ENCODE measurements around the gene BRMS1L.

The BRMS1L gene

DNA sequence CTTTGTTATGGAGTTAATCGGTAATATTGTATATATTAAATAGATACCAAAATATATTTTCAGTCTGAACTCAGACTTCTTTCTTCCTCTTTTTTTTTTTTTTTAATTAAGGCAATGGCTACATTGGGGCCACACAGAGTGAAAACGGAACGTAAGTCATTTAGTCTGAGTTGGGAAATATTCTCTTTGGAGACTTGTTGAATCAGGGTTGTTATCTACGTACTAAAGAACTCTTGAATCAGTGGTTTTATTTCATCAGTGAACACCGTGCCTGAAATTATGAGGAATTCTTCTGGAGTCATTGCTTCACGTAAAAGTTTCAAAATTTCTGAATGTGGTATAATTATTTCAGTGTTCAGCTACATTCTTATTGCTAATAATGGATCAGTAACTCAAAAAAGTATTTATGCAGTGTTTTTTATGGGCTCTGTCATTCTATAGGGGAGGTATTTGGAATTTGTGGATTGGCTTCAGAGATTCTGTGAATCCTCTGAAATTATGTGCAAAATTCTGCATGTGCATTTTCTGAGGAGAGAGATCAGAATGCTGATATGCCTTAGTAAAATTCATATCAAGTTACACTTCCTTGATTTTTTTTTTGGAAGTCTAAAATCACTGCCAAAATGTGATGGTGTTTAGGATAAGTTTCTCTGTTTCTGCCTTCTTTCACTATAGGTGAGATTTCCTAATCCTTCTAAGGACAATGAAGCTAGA, 39.6 kb downstream of the BRMS1L start:
- no peak for DNase-seq (ENCODE audit: low spot score)

GRCh38 chr14:35866595-35867279, 40.6 kb downstream of the BRMS1L start:
- no peak for DNase-seq (ENCODE audit: low spot score)

DNA sequence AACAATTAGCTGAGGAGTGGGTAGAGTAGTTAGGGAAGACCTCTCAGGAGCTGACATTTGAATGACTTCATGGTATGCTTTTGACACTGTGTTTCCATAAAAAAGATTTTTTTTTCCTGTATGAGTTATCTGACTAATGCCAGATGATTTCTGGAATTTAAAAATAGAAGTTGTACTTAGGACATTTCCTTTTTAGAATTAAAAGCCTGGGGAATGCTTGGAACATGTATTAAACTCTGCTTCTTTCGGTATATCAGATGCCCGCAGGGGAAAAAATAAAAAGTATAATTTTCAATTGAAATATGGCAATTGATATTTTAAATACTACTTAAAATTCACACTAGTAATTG, 41.1 kb downstream of the BRMS1L start:
- no peak for DNase-seq (ENCODE audit: low spot score)

- DNase-seq (ENCODE audit: low spot score) = no peak
Observed at GRCh38 chr14:35875296-35875695, 49.2 kb downstream of the BRMS1L start.

DNA sequence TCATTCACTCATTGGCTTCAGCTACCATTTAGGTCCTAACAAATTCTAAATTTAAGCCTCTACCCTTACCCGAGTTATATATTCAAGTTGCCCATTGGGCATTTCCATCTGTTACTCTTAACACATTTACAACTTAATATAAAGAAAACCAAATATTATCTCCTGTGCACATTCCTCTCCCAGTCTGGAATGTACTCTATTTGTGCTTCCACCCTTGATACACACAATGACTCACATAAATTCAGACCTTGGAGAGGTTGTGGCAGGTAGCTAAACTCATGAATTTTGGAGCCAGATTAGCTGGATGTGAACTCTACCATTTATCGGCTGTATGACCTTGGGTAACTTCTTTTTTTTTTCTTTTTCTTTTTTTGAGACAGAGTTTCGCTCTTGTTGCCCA, 51.1 kb downstream of the BRMS1L start:
- DNase-seq (ENCODE audit: low spot score) = no peak

- DNase-seq (ENCODE audit: low spot score) = no peak
Observed at GRCh38 chr14:35878272-35879150, 52.4 kb downstream of the BRMS1L start.

DNA sequence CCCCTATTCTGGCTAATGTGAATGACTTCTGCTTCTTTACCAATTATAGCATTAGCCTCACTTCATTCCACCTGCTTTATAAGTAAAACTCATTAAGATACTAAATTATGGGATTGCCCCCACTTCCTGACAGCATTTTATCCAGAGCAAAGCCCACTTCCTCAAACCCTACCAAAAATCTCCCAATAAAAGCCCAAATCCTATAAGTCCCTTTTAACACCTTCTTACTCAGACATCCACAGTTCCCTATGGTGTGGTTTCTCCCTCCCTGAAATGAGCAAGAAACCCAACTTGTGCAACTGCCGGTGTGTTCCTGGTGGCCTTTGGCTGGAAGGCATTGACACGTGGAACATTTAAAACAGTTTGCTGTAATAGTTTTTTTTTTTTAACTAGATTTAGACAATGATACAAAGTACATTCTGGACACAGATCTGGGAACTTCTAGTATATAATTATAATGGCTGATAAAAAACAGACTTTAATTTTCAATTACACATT, 53.1 kb downstream of the BRMS1L start:
- DNase-seq (ENCODE audit: low spot score) = no peak

DNA sequence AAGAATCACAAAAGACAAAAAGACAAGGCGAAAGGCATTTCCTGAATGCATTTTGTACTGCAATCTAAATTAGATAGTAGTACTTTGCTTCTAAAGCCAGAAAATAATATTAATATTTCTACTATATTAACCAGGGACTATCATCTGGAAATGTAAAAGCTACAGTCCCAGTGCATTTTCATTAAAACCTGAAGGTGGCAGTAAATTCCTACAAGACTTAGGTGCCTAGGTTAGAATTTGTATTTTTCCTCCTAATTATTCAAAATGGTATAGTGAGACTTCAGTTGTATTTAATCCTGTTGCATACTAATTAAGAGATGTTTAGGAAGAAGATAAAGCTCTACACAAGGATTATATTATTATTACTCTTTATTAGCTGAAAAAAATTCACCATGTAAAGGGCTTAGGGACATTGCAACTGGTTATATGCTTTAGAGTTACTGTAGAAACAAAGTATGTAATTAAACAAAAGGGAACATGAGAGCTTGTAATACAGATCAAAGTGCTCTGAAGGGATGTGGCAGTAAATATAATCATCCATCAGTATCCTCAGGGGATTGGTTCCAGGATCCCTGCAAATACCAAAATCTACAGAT, 53.6 kb downstream of the BRMS1L start:
- peak; percentile 15 for DNase-seq (ENCODE audit: low spot score)

DNA sequence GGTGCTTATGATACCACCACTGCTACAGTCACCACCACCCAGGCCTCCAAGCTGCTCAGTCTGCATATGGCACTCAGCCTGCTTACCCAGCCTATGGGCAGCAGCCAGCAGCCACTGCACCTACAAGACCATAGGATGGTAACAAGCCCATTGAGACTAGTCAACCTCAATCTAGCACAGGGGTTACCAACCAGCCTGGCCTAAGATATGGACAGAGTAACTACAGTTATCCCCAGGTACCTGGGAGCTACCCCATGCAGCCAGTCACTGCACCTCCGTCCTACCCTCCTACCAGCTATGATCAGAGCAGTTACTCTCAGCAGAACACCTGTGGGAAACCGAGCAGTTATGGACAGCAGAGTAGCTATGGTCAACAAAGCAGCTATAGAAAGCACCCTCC, 55.1 kb downstream of the BRMS1L start:
- DNase-seq (ENCODE audit: low spot score) = no peak

DNA sequence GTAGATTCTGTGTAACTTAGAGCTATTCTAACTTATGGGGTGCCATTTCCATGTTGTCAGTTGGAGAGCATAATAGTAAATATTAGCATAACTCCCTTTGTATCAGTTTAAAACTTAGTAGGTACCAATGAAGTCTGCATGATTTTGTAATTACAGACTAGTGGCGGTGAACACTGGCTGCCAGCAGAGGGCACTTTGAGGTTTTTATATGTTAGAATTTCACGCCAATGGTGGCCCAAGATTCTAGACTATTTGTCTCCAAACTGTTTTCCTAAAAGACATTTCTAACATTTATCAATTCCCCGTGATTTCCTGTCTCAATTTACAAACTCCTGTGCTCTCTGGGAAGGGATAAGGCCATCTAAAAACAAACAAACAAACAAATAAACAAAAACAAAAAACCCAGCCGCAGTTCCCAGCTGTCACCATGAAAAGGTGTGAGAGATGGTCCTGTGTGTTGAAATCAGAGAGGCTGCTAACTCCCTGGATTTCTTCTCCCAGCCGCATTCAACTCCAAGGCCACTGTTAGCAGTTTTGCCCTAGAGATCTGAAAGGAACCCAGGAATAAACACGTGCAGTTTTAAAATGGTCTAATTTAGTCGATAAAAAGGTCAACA, 57.6 kb downstream of the BRMS1L start:
- DNase-seq (ENCODE audit: low spot score) = peak; percentile 42

DNA sequence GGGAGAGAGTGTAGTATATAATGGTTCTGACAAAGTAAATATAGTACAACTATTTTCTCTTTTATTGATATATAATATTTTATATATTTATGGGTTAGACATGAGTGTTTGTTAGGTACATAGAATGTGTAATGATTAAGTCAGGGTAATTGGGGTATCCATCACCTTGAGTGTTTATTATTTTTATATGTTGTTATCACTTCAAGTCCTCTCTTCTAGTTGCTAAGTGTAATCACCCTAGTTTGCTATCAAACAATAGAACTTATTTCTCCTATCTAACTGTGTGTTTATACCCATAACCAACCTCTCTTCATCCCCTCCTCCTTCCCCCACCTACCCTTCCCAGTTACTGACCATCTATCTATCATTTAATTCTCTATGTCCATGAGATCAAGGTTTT, 64.2 kb downstream of the BRMS1L start:
- DNase-seq (ENCODE audit: low spot score) = no peak

DNA sequence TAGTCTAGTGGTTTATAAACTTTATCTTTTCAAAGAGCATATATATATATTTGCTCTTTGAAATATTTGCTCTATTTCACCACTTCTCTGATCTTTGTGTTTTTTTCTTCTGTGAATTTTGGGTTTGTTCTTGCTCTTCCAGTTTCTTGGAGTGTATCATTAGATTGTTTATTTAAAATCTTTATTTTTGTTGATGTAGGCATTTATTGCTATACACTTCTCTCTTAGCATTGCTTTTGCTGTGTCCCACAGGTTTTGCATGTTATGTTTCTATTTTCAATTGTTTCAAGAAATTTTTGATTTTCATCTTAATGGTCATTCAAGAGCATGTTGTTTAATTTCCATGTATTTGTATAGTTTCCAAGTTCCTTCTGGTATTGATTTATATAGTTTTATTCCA, 69.1 kb downstream of the BRMS1L start:
- no peak for DNase-seq (ENCODE audit: low spot score)

DNA sequence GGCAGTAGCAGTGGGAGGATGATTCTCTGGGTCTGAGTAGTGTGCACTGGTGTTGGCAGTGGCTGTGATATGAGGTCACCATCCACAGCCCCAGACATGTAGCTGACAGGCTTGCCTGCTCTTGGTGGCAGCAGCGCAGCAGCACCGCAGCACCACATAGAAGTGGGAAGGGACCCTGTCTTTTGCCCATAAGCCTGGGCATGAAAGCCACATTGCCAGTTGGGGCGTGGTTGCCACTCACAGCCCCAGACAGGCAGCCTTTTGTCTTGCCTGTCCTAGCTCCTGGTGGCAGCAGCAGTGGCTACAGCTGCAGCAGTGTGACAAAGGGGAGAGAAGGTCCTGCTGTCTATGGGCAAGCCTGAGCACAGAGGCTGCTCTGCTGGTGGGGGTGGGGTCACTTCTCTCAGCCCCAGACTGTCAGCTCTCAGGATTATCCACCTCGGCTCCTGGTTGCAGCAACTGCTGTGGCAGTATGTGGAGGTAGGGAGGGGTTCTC, 71.5 kb downstream of the BRMS1L start:
- no peak for DNase-seq (ENCODE audit: low spot score)

- DNase-seq (ENCODE audit: low spot score) = no peak
Observed at GRCh38 chr14:35898217-35898775, 72.2 kb downstream of the BRMS1L start.

- DNase-seq (ENCODE audit: low spot score) = no peak
Observed at GRCh38 chr14:35900741-35901140, 74.6 kb downstream of the BRMS1L start.

GRCh38 chr14:35909665-35910064, 83.5 kb downstream of the BRMS1L start:
- no peak for DNase-seq (ENCODE audit: low spot score)

- DNase-seq (ENCODE audit: low spot score) = no peak
Observed at GRCh38 chr14:35910191-35910590, 84.1 kb downstream of the BRMS1L start.

GRCh38 chr14:35911097-35911496, 85.0 kb downstream of the BRMS1L start:
- no peak for DNase-seq (ENCODE audit: low spot score)

DNA sequence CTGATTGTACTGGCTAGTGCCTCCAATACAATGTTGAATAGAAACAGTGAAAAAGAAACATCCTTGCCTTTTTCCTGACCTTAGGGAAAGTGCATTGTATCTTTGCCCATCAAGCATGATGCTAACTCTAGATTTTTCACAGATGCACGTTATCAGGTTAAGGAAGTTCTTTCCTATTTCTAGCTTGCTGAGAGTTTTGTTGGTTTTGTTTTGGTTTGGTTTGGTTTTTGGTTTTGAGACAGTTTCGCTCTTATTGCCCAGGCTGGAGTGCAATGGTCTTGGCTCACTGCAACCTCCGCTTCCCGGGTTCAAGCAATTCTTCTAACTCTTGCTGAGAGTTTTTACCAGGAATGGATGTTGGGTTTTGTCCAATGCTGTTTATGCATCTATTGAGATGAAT, 89.0 kb downstream of the BRMS1L start:
- DNase-seq (ENCODE audit: low spot score) = no peak

DNA sequence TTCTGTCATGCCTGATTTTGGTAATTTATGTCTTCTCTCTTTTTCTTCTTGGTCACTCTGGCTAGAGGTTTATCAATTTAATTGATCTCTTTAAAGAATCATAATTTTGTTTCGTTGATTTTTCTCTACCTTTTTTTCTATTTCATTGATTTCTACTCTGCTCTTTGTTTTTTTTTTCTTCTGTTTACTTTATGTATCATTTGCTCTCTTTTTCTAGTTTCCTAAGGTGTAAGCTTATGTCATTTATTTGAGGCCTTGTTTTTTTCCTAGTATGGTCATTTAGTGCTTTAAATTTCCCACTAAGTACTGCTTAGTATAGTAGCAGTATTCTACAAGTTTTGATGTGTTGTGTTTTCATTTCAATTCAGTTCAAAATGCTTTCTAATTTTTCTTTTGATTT, 89.6 kb downstream of the BRMS1L start:
- no peak for DNase-seq (ENCODE audit: low spot score)

Measured in activated CD4-positive, alpha-beta T cell treated with anti-CD3 and anti-CD28 coated beads, Interleukin-2, Interleukin-4, amounts not matched to agents 100 ng/mL and 50 ng/mL, durations not matched to agents 16 hours and 8 hours (primary cell).